Nephron progenitor cell (in vitro differentiated cells): ENCODE results near the gene PLEKHA5.

Experiments used
- DNase-seq: peaks from one replicate; pipeline ENCODE4 v3.0.0; 2021
- H3K27ac Mint-ChIP-seq: 2 replicates; pipeline ENCODE4 v1.8.0; 2021; ENCODE audit warnings: mild to moderate bottlenecking, moderate library complexity, mixed read lengths
- H3K27me3 Mint-ChIP-seq: 2 replicates; pipeline ENCODE4 v1.8.0; 2021; ENCODE audit warnings: mild to moderate bottlenecking, low read depth, mixed read lengths; ENCODE audit not compliant: poor library complexity
- H3K36me3 Mint-ChIP-seq: 2 replicates; pipeline ENCODE4 v1.8.0; 2021; ENCODE audit warnings: low read depth, mixed read lengths
- H3K4me1 Mint-ChIP-seq: 2 replicates; pipeline ENCODE4 v1.8.0; 2021; ENCODE audit warnings: mixed read lengths
- H3K4me3 Mint-ChIP-seq: 2 replicates; pipeline ENCODE4 v1.8.0; 2021; ENCODE audit warnings: mild to moderate bottlenecking, moderate library complexity, mixed read lengths
- H3K9me3 Mint-ChIP-seq: 2 replicates; pipeline ENCODE4 v1.8.0; 2021; ENCODE audit warnings: mild to moderate bottlenecking, moderate library complexity, mixed read lengths
- CTCF ChIP-seq: fragments of 200-600 bp; sonication (generic); IDR thresholded peaks from 2 replicates; pipeline ENCODE4 v1.5.0; 2021; ENCODE audit warnings: antibody characterized with exemption

Gene PLEKHA5

GRCh38 chr12:19230299-19230866 lies 100.8 kb downstream of the PLEKHA5 start:
- Mint-ChIP-seq H3K27me3 (no peaks in the 10 kb centered on the region), H3K4me3 (no peak overlapping the region), H3K4me1 (peaks cover 24% of the 10 kb centered on the region), H3K27ac (no peak overlapping the region), H3K9me3 (peaks cover 18% of the 10 kb centered on the region), H3K36me3 (peaks cover 35% of the 10 kb centered on the region)
- no peak for TF ChIP-seq CTCF
- DNase-seq, result no peak

- Mint-ChIP-seq H3K27ac (no peak overlapping the region), H3K36me3 (peaks cover 30% of the 10 kb centered on the region), H3K27me3 (no peaks in the 10 kb centered on the region), H3K4me3 (no peak overlapping the region), H3K9me3 (peaks cover 18% of the 10 kb centered on the region), H3K4me1 (peaks cover 24% of the 10 kb centered on the region)
- TF ChIP-seq CTCF, result no peak
- DNase-seq, result no peak
Measured at GRCh38 chr12:19230896-19231295, 101.4 kb downstream of the PLEKHA5 start.

GRCh38 chr12:19234171-19234704 lies 104.7 kb downstream of the PLEKHA5 start:
- no peak for TF ChIP-seq CTCF
- peaks cover 34% of the 10 kb centered on the region for H3K4me1 Mint-ChIP-seq
- peaks cover 13% of the 10 kb centered on the region for H3K9me3 Mint-ChIP-seq
- peaks cover 14% of the 10 kb centered on the region for H3K36me3 Mint-ChIP-seq
- DNase-seq, result no peak
- H3K27me3 Mint-ChIP-seq, result no peaks in the 10 kb centered on the region
- H3K4me3 Mint-ChIP-seq, result no peak overlapping the region
- H3K27ac Mint-ChIP-seq, result peak overlapping the region; percentile 83

GRCh38 chr12:19234981-19235871 lies 105.7 kb downstream of the PLEKHA5 start:
- Mint-ChIP-seq H3K4me1 (peaks cover 38% of the 10 kb centered on the region), H3K36me3 (peaks cover 6% of the 10 kb centered on the region), H3K27ac (peak overlapping the region; percentile 74), H3K9me3 (peaks cover 5% of the 10 kb centered on the region), H3K4me3 (no peak overlapping the region), H3K27me3 (no peaks in the 10 kb centered on the region)
- no peak for TF ChIP-seq CTCF
- DNase-seq, result no peak

GRCh38 chr12:19236656-19237055 lies 107.1 kb downstream of the PLEKHA5 start:
- Mint-ChIP-seq H3K36me3 (no peaks in the 10 kb centered on the region), H3K27ac (no peak overlapping the region), H3K27me3 (no peaks in the 10 kb centered on the region), H3K4me1 (peaks cover 38% of the 10 kb centered on the region), H3K9me3 (no peaks in the 10 kb centered on the region), H3K4me3 (no peak overlapping the region)
- no peak for TF ChIP-seq CTCF
- no peak for DNase-seq
